Cardiac septum (tissue), 1 donor: ENCODE results near the gene KIAA0586. TPM values are rescaled to one million over a fixed set of nuclear protein-coding genes. Genes with fewer than 3 reads are reported as not detected.
A peak's percentile ranks its signal among the peaks of the same experiment; 100 is the strongest.
"Not testable (repeated sequence)": the region's sequence is repeated elsewhere in the genome, so short reads cannot be mapped to it uniquely, and the experiment has no call there.

Experiments used
- DNase-seq: peaks from one replicate; pipeline ENCODE4 v3.0.0-alpha.2; 2020; ENCODE audit warnings: low spot score
- intact Hi-C: fragments of 100-400 bp; cut with DNase I; formaldehyde crosslinking; loops from one replicate; pipeline ENCODE4 v1.14.0; 2022
- long read RNA-seq: library from polyadenylated mRNA; unstranded; transcript quantifications from one replicate; pipeline ENCODE4 v2.0.0, GENCODE V29; 2021
- total RNA-seq: library from RNA; stranded (reverse); fragmentation: NEBNext Ultra II Directional; extraction: Animal tissue kit (Norgen Biotek cat#: 25700); gene quantifications from one replicate; pipeline ENCODE4 v1.2.1, GENCODE V29; 2021
- donor health status: DM: no; HTN: no; CAD: no.

KIAA0586 gene
- 17.0 TPM for total RNA-seq
- long read RNA-seq, partial matches to known transcripts: 0 of 4 reads
- long read RNA-seq, other reads (novel, unspliced or antisense): 4 of 4 reads

DNA sequence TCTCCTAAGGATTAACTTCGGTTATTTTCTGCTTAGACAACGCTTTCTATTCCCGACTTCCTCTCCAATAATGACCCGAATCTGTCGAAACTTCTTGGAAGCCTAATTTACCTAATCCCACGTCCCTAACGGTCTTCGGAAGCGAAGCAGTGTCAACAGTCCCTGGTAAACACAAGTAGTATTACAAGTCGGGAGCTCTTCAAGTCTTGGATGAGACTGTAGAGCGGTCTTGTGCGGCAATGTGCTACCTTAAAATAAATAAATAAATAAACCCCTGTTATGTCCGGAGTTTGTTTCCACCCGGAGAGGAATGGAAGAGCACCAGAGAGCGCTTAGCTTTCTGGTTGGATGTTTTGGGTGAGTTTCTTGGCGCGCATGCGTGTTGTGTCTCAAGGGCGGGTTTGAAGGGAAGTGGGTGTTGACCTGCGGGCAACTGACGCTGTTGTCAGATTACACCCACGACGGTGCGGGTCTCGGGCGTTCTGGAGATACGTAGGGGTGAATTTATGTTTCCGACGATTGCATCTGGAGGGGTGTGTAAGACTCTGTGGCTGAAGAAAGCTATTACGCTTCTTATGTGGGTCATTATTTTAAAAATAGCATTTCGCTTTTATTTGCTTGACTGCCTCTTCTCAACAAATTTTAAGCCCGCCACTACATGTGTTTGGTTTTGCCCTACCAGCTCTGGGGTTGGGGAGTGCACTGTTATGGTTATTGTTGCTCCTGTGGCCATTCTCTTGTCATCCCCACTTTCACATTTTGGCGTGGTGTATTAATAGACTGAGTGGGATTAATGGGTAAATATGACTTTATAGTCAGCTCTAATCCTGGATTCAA is at the start of gene KIAA0586, which contains the start of gene TIMM9:
KIAA0586 (plus strand) TSS at position 439 of the 837 bp plus-strand sequence. CDS start 546 bp downstream, outside the sequence.
TIMM9 (minus strand) TSS at position 251 of the 837 bp plus-strand sequence. CDS start 15,586 bp downstream, outside the sequence.
- peak; percentile 97 for DNase-seq
- intact Hi-C loops: loop anchor here (2.0 kb wide), 1 partner anchor 129 kb away; the partner anchor contains the start of gene ARID4A

DNA sequence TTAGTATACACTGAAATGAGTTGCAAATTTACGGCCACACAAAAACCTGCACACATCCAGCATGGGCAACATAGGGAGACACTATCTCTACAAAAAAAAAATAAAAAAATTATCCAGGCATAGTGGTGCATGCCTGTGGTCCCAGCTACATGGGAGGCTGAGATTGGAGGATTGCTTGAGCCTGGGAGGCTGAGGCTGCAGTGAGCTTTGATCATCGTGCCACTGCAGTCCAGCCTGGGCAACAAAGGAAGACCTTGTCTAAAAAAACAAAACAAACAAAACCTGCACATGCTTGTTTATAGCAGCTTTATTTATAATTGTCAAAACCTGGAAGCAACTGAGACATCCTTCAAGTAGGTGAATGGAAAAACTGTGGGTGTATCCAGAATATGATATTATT is 36.7 kb upstream of the KIAA0586 start:
- DNase-seq: no peak
- intact Hi-C loops: no loop called here

DNA sequence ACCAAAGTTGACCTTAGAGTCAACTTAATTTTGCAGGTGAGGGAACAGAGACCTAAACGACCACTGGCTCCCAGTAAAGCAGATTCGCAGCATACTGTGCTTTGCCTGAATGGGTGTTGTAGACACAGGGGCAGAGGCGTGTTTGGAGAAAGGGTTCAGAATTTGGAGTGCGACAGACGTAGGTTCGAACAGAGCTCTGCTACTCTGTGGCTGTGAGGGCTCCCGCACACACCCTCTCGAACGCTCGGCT is 32.0 kb upstream of the KIAA0586 start:
- intact Hi-C loops: no loop called here
- DNase-seq: no peak

DNA sequence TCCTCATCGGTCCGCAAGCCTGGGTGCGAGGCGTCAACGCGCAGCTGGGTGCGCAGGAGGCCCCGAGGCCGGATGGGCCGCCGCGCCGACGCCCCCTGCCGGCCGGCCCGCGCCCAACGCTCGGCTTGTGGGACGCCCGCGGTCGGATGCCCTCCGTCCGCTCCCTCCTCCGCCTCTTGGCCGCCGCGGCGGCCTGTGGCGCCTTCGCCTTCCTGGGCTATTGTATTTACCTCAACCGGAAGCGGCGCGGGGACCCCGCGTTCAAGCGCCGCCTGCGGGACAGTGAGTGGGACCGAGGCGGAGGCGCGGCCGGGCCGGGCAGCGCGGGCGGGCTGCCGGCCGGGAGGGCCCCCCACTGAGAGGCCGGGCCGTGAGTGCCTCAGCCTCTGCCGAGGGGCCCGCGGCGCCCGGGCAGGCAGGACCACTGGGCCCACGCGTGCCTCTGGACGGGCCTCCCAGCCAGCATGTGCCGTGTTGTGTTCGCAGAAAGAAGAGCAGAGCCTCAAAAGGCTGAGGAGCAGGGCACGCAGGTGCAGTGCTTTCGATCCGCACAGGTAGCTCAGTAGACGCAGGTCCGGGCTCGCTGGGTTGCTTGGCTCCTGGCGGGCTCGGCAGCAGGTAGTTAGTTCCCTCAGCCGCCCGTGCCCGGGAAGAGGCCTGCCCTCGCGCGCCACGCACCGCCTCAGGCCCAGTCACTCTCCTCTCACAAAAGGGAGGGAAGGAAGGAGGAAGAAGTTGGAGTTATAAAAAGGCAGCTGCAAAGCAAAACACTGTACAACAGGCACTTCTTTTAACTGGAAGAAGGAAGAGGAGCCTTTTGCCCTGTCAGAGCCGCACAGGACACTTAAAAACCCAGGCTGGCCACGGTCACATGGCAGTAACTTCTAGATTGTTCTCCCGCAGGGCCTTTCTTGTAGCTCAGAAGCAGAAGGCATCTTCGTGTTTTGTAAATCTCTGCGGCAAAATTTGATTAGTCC is 31.4 kb upstream of the KIAA0586 start, which contains the start of gene TOMM20L:
TOMM20L (plus strand) TSS at position 119 of the 977 bp plus-strand sequence; CDS start at position 147, 28 bp downstream.
- peak; percentile 83 for DNase-seq
- intact Hi-C loops: no loop called here

DNA sequence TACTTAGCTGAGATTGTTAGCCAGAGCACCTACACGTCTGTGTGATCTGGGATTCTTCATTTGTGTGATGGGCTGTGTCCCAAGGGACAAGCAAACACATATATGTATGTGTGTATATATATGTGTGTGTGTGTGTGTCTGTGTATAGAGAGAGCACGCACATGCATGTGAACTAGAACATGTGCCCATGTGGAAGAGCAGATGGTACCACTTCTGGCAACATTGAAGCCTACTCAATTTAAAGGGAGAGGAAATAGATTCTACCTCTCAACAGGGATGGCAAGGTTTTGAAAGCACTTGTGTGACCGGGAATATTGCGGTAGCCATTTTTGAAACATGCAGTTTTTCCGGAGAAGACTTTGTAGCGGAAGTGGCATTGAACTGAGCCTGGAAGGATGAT is 30.4 kb upstream of the KIAA0586 start:
- DNase-seq: no peak
- intact Hi-C loops: no loop called here

DNA sequence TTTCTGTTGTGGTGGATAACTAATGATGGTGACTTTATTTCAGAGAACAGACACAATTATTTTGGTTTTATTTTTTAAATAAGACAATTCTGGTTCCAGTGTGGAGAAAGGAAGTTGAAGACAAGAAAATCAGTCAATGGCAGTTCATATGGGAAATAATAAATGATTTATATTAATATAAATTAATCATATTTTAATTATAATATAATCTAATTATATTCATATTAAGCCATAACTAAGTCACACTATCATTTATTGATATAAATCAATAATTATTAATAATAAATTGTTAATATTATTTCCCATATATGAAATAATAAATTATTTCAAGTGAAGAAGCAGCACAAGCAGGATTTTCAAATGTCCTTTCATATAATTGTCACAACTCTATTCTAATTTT is 29.0 kb upstream of the KIAA0586 start:
- DNase-seq: no peak
- intact Hi-C loops: no loop called here

DNA sequence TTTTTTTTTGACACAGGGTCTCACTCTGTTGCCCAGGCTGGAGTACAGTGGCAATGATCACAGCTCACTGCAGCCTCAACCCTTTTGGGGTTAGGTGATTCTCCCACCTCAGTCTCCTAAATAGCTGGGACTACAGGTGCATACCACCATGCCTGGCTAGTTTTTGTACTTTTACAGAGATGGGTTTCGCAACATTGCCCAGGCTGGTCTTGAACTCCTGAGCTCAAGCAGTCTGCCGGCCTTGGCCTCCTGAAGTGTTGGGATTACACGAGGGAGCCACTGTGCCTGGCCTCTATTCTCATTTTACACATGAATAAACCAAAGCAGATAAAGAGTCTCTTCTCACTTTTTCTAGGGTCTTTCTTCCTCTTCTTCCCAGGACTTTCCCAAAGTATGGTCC is 28.6 kb upstream of the KIAA0586 start:
- DNase-seq: no peak
- intact Hi-C loops: no loop called here

DNA sequence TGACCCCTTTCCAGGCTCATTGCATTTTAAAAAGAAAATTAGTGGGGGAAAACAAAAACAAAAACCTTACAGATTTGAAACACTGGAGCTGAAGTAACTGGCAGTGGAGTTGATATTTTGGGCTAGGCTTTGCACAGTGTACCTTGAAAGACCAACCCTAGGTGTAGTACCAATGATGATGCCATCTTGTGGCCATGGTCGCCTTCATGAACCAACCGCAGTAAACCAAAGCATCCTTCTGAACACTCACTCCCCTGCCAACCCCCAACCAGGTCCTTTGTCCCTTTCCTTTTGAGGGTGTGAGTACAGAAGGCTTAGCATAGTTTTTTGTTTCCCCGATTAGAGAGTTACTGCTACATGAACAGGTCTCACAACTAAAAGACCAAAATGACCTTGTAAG is 25.9 kb upstream of the KIAA0586 start:
- no peak for DNase-seq
- intact Hi-C loops: no loop called here

DNA sequence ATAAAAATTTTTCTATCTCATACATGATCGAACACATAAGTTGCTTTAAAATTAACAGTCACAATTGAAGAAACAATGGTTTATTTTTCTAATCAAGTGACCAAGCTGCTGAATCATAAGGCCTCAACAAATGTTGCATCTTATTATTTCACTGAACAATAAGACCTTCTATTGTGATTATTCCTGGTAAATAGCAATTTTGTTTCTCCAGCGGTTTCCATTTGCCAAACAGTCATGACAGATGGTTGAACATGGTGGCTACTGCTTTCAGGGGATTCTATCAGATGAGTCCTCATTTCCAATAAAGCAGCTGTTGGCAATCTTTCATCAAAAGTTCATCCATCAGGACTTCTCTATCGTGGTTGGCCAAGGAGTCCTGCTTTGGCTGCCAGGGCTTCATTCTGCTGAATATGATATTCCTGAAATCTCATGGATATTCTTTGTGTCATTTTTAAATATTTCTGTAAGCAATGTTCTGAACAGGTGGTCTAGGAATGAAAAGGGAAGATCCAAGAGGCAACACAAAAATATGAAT is 18.8 kb upstream of the KIAA0586 start:
- DNase-seq: no peak
- intact Hi-C loops: no loop called here

DNA sequence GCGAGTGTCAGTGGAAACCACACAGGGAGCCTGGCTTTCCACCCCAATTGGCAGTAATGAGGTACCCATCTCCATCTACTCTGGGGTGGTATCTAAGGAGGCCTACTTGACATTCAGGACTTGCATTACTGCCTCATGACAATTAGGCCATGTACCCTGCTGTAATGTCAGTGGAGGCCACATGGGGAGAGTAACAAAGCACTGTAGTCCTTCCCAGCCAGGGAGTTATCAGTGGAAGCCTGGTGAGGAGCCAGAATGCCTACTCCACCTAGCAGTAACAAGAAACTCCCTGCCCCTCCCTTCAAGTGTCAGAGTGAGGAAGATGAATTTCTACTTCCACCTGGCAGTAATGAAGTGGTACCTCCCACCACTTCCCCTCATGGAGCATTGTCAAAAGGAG is 12.7 kb upstream of the KIAA0586 start:
- intact Hi-C loops: no loop called here
- DNase-seq: no peak

DNA sequence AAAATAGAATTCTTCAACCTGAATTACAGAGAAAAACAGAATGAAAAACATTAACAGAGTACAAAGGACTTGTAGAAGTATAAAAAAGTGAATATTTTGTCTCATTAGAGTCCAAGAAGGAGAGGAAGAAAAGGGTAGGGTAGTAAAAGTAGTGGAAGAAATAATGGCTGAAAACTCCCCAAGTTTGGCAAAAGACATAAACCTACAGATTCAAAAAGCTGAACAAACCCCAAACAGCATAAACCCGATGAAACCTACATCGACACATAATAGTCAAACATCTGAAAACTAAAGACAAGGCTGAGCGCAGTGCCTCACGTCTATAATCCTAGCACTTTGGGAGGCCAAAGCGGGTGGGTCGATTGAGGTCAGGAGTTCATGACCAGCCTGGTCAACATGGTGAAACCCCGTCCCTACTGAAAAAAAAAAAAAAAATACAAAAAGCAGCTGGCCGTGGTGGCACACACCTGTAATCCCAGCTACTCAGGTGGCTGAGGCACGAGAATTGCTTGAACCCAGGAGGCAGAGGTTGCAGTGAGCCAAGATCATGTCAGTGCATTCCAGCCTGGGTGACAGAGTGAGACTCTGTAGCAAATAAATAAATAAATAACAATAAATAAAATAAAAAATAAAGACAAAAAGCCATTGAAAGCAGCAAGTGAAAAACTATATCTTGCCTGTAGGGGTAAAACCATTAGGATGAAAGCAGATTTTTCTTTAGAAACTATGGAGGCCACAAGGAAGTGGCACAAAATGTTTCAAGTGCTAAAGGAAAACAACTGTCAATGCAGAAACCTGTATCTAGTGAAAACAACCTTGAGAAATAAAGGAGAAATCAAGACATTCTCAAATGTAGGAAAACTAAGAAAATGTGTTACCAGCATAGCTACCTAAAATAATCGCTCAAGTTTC is 11.6 kb upstream of the KIAA0586 start:
- intact Hi-C loops: no loop called here
- no peak for DNase-seq

DNA sequence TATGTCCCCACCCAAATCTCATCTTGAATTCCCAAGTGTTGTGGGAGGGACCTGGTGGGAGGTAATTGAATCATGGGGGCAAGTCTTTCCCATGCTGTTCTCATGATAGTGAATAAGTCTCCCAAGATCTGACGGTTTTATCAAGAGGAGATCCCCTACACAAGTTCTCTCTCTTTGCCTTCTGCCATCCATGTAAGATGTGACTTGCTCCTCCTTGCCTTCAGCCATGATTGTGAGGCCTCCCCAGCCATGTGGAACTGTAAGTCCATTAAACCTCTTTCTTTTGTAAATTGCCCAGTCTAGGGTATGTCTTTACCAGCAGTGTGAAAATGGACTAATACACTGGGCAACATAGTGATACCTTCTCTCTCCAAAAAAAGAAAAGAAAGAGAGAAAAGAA is 10.6 kb upstream of the KIAA0586 start:
- intact Hi-C loops, DNase-seq: not testable (repeated sequence)

DNA sequence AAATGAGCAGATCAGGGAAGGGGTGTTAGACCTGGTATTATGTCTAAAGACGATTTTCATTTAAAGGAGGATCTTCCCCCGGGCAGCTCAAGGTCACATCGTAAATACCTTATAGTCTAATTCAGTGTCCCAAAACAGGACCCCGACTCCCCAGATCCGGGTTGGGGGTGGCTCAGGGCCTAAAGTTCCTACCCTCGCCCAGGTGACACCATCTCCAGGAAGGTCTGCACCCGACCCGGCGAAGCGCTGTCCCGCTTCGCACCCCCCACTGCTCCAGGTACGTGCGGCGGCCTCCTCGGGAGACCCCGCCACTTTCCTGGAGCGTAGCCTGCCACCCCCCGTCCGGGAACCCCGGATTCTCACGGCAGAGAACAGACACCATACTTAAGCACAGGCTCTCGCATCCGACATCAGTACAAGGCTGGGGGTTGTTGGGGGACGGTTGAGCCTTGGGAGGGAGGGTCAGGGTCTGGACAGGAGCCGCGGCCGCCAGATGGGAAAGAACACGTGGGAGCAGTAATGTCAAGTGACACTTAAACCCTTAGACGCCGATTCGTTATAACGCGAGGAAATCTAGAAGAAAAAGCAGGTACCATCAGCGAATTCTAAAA is 744 bp upstream of the KIAA0586 start:
- no peak for DNase-seq
- intact Hi-C loops: no loop called here

DNA sequence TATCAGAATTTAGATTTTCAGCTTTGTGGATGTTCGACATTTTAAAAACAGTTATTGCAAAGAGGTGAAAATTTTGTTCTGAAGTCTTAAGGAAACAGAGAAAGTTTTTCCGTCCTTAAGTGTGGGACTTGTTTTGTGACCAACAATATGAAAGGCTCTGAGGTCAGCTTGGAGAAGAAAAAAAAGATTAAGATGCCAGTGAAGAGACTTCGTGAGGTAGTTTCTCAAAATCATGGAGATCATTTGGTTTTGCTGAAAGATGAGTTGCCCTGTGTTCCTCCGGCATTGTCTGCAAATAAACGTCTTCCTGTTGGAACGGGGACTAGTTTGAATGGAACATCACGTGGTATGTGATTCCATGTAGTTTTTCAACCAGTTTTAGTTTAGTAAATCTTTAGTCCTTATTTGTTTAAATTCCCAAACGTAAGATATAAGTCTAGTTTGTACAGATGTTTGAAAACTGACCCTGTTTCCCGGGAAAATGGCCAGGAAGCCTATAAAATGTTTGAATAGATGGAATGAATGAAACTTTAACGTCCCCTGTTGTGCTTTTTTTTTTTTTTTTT is 682 bp downstream of the KIAA0586 start:
- intact Hi-C loops: loop anchor here (2.0 kb wide), 1 partner anchor 129 kb away; the partner anchor contains the start of gene ARID4A
- no peak for DNase-seq

DNA sequence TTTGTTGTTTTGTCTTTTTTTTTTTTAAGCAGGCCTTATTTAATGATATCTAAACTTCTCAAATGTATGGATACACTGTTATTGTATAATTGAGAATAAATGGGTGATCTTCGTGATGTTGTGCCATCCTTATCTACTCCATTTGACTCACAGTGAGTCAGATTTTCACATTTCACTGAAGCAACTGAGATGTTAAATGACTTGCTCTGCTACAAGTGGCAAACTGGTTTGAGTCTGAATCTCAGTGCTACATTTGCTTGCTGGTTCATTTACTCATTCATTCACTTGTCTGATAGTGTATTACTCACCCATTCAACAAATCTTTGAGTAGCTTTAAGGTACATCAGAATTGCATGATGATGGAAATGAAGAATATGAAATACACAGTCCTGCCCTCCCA is 2.6 kb downstream of the KIAA0586 start:
- intact Hi-C loops: no loop called here
- DNase-seq: no peak

DNA sequence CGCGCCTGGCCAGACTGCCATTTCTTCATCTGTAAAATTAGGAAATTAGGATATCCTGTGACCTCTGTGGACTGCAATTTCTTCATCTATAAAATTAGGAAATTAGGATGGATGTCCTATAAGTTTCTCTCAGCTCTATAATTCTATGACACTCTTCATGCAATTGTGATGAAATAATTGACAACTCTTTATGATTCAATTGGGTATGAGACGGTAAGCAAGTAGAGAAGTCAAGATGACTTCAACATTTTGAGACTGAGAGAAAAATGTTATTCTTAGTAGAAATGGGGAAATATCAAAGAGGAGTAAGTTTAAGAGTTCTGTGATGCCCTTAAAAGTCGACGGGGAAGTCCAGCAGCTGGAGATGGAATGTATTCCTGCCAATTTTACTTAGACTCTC is 12.0 kb downstream of the KIAA0586 start:
- DNase-seq: no peak
- intact Hi-C loops: no loop called here

DNA sequence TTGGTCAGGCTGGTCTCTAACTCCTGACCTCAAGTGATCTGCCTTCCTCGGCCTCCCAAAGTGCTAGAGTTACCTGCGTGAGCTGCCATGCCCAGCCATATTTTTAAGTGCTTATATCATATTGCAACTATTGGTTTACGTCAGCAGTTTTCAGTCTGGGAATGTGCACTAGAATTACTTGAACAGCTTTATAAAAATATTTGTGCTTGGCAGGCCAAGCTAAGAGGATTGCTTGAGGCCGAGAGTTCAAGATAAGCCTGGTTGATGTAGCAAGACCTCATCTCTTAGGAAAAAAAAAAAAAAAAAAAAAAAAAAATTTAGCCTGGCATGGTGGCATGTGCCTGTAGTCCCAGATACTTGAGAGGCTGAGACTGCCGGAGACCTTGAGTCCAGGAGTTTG is 17.1 kb downstream of the KIAA0586 start:
- intact Hi-C loops: no loop called here
- no peak for DNase-seq

DNA sequence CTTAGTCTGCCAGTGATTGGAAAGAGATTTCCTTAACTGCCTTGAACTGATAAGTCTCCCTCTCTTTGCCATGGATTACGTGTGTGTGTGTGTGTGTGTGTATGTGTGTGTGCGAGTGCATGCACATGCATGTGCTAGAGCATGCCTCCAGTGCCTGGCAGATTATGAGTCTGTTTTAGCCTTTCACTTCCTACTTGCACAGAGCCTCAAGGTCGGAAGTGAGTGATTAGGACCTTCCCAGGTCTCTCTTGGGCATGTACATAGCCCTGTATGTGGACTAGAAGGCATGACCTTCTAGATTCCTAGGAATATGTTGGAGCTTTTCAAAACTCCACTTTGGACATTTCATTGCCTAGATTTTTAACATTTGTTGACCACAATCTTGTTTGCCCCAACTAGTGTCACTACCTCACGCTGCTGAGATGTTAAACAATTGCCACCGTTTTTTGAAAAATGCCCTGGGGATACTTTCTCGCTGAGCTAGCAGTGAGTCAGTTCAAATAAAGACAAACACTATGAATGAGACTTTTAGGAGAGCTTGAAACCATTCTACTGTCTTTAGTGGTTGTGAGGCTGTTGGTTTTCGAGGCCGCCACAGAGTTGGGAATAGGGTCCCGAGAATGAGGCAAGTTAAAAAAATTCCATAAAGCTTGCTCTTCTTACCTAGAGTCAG is 28.2 kb downstream of the KIAA0586 start:
- intact Hi-C loops: no loop called here
- DNase-seq: no peak
